ENCODE data around the gene FMO2.

FMO2 gene

GRCh38 chr1:171258943-171259342 is 73.8 kb downstream of the FMO2 start:
- no peak for DNase-seq
